Stimulated activated CD4-positive, alpha-beta T cell treated with anti-CD3 and anti-CD28 coated beads, TNF-alpha, amount 100 ng/mL, for 24 hours (primary cell): ENCODE results near the gene SLC27A3.

Experiments used
- DNase-seq, 3 experiments: peaks; one replicate each; pipeline ENCODE4 v3.0.0-alpha.2; 2020; ENCODE audit warnings: low read depth in 3 of 3

SLC27A3 gene, protein sequence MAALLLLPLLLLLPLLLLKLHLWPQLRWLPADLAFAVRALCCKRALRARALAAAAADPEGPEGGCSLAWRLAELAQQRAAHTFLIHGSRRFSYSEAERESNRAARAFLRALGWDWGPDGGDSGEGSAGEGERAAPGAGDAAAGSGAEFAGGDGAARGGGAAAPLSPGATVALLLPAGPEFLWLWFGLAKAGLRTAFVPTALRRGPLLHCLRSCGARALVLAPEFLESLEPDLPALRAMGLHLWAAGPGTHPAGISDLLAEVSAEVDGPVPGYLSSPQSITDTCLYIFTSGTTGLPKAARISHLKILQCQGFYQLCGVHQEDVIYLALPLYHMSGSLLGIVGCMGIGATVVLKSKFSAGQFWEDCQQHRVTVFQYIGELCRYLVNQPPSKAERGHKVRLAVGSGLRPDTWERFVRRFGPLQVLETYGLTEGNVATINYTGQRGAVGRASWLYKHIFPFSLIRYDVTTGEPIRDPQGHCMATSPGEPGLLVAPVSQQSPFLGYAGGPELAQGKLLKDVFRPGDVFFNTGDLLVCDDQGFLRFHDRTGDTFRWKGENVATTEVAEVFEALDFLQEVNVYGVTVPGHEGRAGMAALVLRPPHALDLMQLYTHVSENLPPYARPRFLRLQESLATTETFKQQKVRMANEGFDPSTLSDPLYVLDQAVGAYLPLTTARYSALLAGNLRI

DNA sequence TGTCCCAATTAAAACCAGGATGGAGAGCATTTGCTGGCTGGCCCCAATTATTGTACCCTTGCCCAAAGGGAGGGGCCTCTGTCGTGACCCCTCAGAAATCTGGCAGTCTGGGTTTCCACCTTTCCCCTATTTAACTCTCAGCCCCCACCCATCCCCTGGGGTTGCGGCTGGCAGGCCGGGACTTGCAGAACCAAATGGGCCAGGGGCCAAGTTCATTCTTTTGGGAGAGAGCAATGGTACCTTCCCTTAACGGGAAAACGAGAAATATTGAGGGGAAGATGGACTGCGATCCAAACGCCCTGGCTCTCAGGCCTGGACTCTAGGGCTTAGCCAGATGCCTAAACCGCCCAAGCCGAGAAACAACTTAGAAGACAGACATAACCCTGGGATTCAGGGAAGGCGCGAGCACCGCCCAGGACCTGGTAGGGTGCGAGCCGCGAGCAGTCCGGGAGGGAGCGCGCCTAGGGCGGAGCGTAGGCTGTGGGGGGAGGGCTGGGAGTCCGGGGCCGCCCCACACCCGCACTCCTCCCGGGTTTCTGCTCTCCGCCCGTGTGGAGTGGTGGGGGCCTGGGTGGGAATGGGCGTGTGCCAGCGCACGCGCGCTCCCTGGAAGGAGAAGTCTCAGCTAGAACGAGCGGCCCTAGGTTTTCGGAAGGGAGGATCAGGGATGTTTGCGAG lies at the start of gene SLC27A3:
SLC27A3 (plus strand) TSS at position 628 of the 678 bp plus-strand sequence. CDS start 91 bp downstream, outside the sequence.
- peak in 1 of 3 experiments; percentile 20 for DNase-seq

DNA sequence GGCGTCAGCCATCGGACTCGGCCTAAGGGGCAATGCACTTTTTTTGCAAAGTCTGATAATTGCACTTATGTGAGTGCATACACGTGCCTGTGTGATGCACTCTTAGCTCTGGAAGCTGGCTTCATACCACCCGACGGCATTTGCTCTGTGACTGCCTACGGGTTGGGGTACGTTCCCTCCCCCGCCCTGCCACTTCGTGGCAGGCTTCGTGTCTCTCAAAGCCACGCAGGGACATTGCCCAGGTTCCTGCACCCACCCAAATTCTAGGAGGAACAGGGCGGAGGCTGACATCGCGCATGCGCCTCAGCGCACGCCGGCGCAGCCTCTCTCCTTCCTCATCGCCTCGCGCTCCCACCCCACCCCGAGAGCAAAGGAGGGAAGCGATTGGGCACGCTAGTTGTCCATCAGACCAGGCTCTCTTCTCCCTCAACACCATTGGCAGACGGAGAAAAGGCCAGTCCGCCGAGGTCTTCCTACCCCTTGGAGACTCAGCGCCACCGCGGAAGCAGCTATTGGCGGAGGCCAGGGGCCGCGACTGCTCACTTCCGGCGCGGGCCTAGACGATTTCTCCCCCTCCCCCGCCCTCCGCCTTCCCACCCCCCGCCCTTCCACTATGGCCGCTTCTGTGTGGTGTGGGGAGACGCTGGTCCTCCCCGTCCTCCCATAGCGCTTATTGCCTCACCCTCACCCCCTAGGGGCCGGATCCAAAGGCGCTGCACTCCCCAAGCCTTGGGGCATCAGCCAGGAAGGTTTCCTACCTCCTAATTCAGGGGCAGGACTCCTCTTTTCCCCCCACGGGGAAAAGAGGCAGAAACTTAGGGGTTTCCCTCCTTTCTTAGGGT lies 47.5 kb upstream of the SLC27A3 start, which contains the start of gene INTS3:
INTS3 (plus strand) TSS at position 588 of the 842 bp plus-strand sequence. CDS start 585 bp downstream, outside the sequence.
- DNase-seq: peak; percentile 95 to 99 (median 99)

DNA sequence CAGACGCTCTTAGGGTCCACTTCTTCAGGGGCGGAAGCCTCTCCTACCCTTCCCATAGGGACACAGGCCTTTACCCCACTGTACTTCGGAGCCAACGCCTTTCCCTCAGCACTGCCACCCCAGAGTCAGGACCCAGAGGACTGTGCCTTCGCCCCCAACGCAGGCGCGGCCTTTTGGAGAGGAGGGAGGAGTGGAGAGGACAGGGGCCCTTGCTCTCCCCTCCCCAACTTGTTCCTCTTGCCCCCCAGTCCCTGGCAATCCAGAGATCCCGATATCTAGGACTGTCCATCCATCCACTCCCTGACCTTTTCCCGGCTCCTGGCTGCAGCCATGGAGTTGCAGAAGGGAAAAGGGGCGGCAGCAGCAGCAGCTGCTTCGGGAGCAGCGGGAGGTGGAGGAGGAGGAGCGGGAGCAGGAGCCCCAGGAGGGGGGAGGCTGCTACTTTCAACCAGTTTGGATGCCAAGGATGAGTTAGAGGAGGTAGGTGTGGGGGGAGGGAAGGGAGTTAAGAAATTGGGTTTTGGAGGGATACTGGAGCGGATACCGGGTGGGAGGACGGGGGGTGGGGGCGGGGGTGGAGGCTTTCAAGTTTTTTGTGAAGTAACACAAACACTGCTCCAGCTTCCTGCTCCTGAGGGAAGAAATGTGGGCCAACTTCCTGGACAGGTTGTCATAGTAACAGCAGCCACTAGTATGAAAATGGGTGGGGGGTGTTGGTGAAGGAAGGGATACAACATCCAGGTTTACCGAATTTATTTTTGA lies 46.7 kb upstream of the SLC27A3 start:
- peak in 2 of 3 experiments; percentile 5 to 20 for DNase-seq

DNA sequence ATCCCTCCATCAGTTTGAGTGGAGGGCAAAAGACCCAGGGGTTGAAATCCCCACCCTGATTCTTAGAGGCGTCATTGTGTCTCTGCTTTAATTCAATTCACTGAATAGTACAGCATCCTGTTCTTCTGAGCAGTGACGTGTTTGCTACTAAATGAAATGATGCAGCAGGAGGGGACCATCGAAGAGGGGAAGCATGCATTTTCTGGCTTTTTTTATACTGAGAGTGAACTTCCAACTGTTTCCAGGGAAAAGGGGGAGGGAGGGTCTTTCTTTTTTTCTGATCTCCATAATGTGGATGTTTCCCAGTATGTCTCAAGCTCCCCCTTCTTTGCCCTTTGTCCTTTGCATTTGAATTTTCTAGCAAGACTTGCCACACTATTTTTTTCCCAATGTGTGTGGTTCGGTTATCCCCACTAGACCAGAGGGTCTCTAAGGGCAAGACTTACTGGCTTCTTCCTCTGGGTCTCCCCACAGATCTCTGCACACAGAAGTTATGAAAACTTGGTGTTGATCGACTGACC lies 44.7 kb upstream of the SLC27A3 start:
- no peak for DNase-seq

DNA sequence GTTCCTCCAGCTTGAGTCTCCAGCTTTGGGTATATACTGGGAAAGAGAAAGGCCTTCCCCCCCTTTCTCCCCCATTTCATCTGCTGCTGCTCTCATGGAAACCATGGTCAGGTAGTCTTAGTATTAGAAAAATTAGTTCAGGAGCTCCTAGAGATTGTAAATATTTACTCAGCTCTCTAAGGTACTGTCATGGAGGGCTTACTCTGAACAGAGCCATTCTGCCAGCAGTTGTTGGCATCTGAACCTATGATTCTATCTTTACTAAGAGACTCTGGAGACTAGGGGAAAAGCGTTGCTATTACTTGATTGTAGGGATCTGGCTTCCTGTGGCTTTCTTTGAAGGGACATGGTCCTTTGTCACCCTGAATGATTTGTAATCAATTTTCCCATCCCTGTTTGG lies 41.2 kb upstream of the SLC27A3 start:
- DNase-seq: no peak

DNA sequence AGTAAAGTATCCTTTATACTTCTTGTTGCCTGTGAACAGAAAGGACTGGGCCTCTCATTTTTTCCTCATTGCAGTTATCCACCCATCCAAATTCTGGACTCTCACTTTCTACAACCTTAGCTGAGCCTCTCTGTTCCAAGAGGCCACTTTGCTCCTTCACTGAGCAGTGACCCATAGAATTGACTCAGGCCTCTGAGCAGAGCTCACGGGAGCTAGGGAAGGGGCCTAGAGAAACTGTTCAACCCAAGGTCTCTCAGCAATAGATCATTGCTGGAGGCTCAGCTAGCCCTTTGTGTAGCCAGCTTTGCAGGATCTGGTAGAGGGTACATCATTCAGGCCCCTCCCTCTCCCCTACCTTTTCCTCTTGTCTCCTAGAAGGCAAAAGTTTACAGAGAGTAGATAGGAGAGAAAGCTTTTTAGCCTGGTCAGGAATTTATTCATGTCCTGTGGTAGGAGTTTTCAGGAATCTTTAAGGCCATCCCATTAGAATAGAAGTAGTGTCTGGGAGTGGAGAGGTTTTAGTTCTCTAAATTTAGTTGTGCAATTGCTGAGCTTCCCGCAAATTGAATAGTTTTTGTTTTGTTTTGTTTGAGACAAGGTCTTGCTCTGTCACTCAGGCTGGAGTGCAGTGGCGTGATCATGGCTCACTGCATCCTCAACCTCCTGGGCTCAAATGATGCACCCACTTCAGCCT lies 40.7 kb upstream of the SLC27A3 start:
- no peak for DNase-seq

DNA sequence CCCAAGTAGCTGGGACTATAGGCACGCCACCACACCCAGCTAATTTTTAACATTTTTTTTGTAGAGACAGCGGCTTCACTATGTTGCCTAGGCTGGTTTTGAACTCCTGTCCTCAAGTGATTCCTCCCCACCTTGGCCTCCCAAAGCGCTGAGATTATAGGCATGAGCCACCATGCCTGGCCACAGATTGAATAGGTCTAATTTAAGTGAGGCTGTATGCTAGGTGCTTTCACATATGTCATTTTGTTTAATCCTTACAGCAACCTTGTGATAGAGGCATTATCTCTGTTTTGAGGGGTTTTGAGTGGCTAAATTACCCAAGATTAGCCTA lies 40.2 kb upstream of the SLC27A3 start:
- DNase-seq: no peak

DNA sequence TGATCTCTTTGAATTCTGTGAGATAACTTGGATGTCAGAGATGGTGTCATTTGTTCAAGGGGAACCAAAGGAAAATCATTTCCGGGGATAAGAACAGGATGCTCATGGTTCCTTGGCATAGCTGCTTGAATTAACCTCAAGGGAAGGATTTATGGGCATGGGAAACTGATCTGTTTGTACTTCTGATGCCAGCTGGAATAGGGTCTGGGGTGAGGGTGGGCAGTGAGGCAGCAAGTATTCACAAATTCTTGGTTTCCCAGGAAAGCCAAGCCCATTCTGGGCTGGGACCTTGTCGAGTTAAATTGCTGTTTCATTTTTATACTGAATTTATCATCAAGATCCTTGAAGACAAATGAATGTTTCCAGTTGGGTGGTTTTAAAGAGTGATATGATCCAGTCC lies 33.2 kb upstream of the SLC27A3 start:
- no peak for DNase-seq

DNA sequence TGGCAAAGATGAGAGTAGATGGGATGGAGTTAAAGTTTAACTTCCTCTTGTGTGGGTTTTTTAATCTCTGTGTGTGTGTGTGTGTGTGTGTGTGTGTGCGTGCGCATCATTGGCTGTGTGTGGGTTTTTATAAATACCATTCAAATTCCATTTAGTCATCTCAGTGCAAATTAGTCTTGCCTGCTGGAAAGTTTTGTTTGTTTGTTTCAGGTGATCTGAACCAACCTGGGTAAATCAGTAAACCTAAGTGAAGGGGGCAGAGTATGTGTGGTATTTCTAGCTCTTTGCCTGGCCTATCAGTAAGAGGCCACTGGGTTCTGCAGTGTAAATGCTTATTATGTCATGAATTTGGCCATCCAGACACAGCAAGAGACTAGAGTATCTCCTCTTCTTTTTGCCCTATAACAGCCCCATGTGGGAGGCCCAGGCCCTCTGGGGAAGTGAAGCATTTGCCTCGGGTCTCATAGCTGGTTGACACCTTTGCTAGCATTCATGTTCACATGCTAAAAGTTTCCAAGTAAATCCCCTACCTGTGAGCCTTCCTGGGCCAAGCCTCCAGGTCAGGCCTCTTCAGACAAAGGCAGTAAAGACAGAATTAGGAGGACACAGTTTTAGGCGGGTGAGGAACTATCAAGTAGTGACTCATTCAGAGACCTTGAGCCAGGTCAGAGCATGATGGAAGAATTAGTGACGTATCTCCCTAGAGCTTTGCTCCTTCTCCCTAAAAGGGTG lies 32.6 kb upstream of the SLC27A3 start:
- DNase-seq: no peak

DNA sequence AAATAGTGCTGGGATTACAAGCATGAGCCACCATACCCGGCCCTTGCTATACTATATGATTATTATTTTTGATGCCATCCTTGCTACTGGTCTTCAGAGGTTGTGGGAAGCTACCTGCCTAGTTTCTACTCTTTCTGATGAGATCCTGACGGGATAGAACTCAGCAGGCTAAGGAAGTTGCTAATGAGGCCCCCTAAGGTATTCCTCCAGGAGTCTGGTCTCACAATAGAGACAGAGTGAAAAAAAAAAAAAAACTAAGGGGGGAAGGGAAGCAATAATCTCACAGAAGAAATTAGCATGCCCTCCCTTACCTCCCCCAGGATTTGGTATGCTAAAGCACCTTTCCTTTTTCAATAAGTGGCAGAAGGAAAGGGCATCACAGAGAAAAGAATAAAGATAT lies 29.8 kb upstream of the SLC27A3 start:
- no peak for DNase-seq

DNA sequence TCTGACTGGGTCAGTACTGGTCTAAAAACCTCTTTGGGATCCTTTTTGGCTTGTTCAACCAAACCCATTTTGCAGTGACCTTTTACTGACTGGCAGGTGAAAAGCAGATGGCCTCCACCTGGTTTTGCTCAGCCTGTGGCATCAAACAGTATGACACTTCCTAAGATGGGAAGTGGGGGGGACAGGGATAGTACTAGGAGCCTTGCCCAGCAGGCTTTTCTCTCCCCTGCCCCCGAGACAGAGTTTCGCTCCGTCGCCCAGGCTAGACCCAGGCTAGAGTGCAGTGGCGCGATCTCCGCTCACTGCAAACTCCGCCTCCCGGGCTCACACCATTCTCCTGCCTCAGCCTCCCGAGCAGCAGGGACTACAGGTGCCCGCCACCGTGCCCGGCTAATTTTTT lies 29.0 kb upstream of the SLC27A3 start:
- no peak for DNase-seq

DNA sequence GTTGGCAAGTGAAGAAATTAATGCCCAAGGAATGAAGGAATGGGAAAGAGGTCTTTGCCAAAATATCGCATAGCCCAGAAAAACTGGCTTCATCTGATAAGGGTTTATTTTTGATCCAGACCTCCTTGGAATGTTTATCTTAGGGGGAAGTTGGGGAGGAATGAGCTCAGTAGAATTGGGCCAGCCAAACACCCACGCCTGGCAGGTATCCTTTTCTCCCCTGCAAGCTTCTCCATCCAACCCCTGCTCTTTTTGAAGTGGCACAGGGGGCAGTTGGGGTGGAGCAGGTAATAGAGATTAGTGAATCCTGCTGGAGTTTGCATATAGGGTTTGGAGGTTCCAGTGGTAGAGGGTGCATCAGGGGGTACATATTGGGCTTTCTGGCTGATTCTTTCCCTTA lies 26.3 kb upstream of the SLC27A3 start:
- no peak for DNase-seq

DNA sequence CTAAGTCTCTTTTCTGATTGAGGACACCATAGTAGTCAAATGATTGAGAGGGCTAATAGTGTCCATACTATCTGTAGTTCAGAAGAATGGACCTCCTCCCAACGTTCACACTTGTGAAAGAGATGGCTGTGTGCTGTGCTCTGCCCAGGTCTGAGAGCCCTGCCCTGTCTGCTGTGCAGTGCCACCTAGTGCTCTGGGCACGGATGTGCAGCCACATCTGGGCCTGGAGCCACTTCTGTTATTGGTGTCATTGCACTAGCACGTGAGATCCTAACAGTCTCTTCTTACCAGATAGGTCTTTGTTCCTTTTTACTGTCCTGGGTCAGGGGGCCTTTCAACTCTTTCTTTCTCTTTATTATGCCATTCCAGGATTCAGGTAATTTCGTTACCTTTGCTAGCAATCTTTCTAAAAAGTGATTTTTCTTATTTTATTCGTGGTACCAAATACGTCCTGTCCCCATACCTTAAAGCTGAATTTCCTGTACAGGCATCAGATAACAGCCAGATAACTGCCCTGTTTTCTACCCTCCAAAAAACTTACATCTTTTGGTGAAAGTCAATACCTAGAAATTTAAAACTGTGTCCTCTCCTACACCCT lies 25.7 kb upstream of the SLC27A3 start:
- peak; percentile 50 to 76 (median 61) for DNase-seq

DNA sequence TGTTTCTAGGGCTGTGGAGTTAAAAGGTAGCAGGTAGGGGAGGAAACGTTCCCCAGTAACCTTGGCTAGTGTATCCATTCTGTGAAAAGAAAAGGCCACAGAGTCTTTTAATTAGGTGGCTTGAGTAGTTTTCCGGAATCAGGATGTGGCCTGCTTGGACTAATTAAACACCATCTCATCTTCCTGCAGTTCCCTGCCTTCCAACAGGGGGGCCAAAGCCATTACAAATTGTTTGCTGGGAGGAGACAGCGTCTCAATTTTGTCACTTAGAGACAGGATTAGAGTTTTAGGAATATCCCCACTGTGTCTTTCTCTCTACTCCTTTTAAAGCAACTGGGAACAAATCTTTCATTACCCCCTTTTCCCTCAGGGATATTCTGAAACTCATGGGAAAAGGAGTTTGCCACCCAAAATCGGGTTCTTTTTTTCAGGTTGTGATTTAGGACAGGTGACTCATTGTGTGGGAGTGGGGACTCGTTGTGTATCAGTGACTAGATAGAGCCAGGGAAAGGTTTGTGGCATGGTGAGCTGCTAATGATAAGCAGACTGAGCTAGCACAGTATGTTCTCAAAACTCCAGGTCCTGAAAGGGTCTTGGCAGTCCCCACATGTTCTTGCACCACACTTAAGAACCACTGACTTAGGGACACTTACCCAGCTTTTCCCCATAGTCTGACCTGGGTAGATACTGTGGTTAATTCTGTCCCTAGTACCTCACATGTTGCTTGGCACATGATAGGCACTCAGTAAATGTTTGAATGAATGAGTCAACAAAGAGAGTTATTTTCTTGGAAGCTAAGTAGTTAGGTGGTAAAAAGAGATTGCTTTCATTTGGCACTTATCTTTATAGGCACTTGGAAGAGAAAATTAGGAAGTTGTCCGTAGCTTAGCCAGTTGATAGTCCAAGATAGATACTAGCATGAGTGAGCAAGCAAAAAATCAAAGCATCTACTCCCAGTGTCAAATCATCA lies 24.9 kb upstream of the SLC27A3 start:
- DNase-seq: no peak

DNA sequence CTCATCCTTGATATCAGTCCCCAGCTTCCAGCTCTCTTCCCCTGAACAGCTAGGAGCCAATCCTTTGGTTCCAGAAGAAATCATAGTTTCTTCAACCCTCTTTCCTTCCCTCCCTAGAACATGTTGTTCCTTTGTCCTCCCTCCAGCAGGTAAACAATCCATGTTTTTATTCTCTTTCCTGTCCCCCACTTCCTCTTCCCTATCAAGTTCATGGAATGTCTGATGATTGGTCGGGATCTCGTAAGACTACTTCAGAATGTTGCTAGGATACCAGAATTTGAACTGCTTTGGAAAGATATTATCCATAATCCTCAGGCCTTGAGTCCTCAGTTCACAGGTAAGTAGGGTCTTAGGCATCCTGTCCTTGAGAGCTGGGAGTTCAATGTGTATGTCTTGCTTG lies 23.1 kb upstream of the SLC27A3 start:
- DNase-seq: no peak

DNA sequence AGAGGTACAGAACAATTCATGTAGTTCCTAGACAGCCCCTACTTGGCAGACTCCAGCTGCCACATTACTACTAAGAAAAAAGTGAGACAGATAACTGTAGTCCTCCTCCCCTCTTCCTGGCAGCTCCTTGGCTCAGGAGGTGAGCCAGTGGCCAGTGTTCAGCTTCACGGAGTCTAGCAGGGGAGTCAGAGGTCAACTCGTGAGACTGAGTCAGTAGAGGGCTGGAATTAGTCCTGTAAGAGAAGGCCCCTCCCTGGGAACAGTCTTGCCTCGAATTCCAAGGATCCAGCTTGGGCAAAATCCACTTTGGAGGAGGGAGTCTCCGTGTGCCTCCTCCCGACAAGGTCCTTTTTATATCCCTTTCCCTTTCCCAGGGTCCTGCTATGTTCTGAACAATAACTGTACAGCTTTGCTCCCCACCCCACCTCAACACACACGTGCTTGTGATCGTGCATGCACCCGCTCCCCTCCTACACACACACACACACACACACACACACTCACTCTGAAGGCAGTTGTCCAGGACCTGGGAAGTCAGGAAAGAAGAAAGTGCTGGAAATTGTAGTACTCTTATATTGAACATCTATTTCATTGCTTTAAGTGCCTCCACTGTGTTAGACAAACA lies 22.5 kb upstream of the SLC27A3 start:
- no peak for DNase-seq

DNA sequence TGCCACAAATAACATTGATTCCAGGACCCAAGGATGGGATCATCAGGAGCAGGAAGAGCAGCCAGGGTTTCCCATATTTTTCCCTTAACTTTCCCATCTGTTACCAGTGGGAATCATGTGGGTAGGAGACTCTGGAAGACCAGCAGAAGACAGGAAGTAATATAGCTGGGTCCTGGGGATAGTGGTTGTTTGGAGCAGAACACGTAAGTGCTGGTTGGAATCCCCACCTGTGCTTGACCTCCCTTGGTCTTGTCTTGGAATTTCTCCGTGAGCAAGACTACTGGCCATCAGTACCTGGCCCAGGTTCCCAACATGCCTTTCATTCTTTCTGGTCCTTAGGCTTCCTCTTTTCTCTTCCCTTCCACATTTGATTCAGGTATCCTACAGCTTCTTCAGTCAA lies 20.9 kb upstream of the SLC27A3 start:
- DNase-seq: no peak
